ENCODE measurements around the gene SV2B. TPM values are rescaled to one million over a fixed set of nuclear protein-coding genes. Genes with fewer than 3 reads are reported as not detected.

SV2B gene
- total RNA-seq, 2 experiments from 2014 or later = not detected

DNA sequence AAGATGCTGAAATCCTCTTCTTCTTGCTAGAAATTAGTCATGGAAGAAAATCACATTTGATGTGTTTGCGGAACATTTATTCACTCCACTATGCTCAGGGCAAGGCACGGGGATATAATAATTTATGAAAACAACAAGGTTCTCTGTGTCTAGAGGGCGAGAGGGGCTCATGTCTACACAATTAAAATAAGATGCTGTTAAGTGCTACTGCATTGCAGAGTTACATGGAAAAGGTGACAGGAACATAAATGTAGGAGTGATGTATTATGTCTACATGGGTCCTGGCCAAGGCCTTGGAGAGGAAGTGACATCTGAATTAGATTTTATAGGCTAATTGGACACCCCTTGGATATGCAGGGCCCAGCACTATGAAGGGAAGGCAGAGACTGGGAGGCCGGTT is 96.1 kb downstream of the SV2B start:
- H3K4me1 Mint-ChIP-seq = no peaks in the 10 kb centered on the region
- no peak overlapping the region for H3K4me3 Mint-ChIP-seq
- no peak overlapping the region for H3K27ac Mint-ChIP-seq
- H3K9me3 Mint-ChIP-seq (ENCODE audit: low read depth) = no peaks in the 10 kb centered on the region
- H3K27me3 Mint-ChIP-seq = peaks cover 23% of the 10 kb centered on the region
- CTCF ChIA-PET = no interaction called here
- no peaks in the 10 kb centered on the region for H3K36me3 Mint-ChIP-seq
- no peak for DNase-seq
- no peak for ATAC-seq

DNA sequence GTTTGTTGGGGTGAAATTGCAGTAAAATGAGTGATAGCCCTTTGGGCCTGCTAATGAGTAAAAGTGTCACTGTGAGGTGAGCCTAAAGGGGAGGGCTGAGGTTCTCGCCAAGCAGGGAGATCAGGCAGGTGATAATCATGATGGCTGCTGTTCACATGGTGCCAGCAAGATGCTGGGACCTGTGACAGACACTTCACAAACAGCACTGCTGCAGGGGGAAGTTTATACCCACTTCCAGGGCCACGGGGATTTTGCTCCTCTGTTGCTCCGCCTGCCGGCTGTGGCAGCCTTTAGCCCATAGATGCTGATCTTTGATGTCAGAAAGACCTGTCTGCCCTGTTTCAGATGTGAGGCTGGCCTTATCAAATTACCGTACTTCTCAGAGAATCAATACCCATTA is 96.7 kb downstream of the SV2B start:
- no peaks in the 10 kb centered on the region for H3K9me3 Mint-ChIP-seq (ENCODE audit: low read depth)
- H3K27me3 Mint-ChIP-seq = peaks cover 18% of the 10 kb centered on the region
- no peaks in the 10 kb centered on the region for H3K36me3 Mint-ChIP-seq
- CTCF ChIA-PET = no interaction called here
- no peaks in the 10 kb centered on the region for H3K4me1 Mint-ChIP-seq
- no peak for DNase-seq
- no peak for ATAC-seq
- H3K4me3 Mint-ChIP-seq = no peak overlapping the region
- H3K27ac Mint-ChIP-seq = no peak overlapping the region

DNA sequence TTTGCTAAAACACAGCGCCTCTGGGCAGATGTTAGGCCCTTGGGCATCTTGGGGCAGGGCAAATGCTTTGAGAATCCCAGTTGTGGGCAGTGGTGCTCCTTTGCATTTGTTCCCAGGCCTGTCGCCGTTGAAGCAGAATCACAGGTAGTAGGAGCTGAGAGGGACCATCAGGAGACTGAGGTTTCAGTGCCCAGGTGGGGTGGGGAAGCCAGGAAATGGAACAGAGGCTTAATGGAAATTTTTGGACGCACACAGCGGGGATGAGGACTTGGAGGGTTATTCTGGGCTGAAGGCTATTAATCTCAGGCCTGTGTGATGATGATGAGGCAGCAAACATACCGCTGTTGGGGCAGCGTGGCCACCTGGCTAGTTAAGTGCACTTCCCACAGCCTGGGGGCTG is 99.5 kb downstream of the SV2B start:
- CTCF ChIA-PET = no interaction called here
- Mint-ChIP-seq H3K4me1 (no peaks in the 10 kb centered on the region), H3K4me3 (no peak overlapping the region), H3K36me3 (no peaks in the 10 kb centered on the region), H3K9me3 (ENCODE audit: low read depth) (no peaks in the 10 kb centered on the region), H3K27me3 (peaks cover 8% of the 10 kb centered on the region), H3K27ac (no peak overlapping the region)
- DNase-seq (no peak), ATAC-seq (no peak)

DNA sequence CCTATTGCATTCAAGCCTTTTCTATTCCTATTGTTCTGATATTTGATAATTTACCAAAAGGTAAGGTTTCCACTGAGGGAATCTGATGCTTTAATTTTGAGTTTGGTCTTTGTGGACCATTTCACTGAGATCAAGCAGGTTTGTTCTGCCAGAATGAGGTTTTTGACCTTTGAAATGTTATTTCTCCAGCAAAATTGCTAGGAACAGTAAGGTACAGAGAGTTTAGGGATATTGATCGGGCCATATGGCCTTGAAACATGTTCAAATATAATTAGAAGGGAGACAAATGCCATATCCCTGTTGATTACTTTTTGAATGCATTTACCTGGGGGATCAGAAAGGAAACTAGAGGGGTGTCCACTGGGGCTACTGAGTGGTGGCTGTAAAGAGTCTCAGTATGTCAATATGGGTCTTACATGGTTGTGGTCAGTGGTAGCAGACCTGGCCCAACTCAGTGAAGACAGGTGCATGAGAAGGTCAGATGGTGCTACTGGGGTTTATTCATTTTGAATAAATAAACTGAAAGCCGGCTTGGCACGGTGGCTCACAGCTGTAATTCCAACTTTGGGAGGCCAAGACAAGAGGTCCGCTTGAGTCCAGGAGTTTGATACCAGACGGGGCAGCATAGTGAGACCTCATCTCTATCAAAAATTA is 100.2 kb downstream of the SV2B start:
- CTCF ChIA-PET = interaction anchor here (0.8 kb wide), 1 partner anchor 56 kb away, joined by 3 read pairs; no protein-coding TSS in a partner anchor
- H3K4me1 Mint-ChIP-seq = no peaks in the 10 kb centered on the region
- peaks cover 9% of the 10 kb centered on the region for H3K27me3 Mint-ChIP-seq
- no peak overlapping the region for H3K27ac Mint-ChIP-seq
- H3K4me3 Mint-ChIP-seq = no peak overlapping the region
- H3K36me3 Mint-ChIP-seq = no peaks in the 10 kb centered on the region
- no peaks in the 10 kb centered on the region for H3K9me3 Mint-ChIP-seq (ENCODE audit: low read depth)
- ATAC-seq (no peak), DNase-seq (no peak)

DNA sequence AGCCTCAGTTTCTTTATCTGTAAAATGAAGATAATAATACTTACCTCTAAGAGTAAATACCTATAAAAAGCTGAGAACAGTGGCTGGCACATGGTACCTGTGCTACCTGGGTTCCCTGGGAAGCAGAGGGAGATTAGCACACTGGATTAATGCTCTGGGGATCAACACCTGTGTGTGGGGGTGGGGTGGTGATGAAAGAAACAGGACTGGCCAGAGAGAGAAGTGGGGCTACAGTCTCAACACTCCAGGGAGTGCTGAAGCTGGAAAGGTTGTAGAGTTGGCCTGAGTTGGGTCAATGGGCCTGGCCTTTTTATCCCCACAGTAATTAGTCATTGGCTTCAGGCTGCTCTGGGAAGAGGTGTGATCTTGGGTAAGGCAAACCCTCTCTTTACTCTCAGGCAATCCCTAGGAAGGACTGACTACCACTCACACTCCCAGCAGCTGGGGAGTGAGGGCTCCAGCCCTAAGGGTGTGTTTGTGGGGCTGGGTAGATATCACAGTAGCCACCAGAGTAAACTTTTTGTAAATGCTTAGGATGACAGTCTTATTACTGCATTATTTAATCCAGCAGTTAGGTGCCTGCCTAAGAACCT is 102.5 kb downstream of the SV2B start:
- DNase-seq = no peak
- H3K9me3 Mint-ChIP-seq (ENCODE audit: low read depth) = no peaks in the 10 kb centered on the region
- CTCF ChIA-PET = interaction anchor here (1.6 kb wide), 1 partner anchor 70 kb away, joined by 3 read pairs; no protein-coding TSS in a partner anchor

DNA sequence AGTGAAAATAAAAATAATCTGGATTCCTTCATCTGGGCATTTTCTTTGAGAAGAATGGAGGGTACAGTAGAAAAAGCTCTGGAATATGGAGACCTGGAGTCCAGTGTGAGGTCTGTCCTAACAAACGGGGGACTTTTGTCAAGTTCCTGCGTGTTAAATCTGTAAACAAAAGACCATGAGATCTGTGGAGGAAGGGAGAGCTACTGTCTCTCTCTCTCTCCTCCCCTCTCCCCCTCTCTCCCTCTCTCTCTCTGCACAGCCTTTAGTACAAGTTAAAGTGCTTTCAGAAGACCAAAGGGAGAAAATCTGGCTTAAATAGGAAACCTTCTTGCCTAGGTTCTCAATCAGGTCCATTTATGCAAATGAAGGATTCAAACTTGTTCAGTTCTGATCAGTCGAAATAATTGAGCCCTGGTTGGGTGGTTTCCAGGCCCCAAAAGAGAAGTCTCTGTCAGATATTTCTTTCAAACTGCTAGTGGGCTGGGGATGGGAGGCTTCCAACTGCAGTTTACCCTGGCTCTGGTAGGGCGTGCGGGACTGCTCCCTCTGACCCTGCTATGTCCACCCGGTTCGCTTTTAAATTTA is 103.7 kb downstream of the SV2B start:
- CTCF ChIA-PET = no interaction called here
- Mint-ChIP-seq H3K27me3 (peaks cover 32% of the 10 kb centered on the region), H3K27ac (no peak overlapping the region), H3K4me1 (no peaks in the 10 kb centered on the region), H3K9me3 (ENCODE audit: low read depth) (no peaks in the 10 kb centered on the region), H3K4me3 (no peak overlapping the region), H3K36me3 (no peaks in the 10 kb centered on the region)
- ATAC-seq = no peak
- no peak for DNase-seq

More for the DNA sequence above, 102.5 kb downstream of the SV2B start:
- no peak overlapping the region for H3K27ac Mint-ChIP-seq
- no peak for ATAC-seq
- H3K4me3 Mint-ChIP-seq = no peak overlapping the region
- H3K36me3 Mint-ChIP-seq = no peaks in the 10 kb centered on the region
- no peaks in the 10 kb centered on the region for H3K4me1 Mint-ChIP-seq
- H3K27me3 Mint-ChIP-seq = peaks cover 24% of the 10 kb centered on the region

DNA sequence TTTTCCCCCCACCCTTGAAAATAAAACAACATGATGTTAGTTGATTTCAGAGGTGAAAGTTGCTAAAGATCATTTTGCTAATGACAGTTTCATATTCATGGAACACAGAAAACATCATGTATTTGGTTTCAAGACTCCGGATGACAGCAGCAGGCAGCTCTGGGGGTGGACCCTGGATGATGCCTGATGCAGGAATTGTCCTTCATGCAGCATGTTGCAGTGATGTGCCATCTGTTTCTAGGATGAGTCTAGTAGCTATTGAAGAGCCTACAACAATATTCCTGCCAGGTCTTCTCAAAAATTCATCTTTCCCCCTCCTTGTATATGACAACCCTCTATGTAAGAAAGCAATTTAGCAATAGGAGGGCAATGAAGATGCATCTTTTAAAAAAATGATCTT is 108.3 kb downstream of the SV2B start:
- no peaks in the 10 kb centered on the region for H3K4me1 Mint-ChIP-seq
- H3K9me3 Mint-ChIP-seq (ENCODE audit: low read depth) = no peaks in the 10 kb centered on the region
- CTCF ChIA-PET = no interaction called here
- ATAC-seq (no peak), DNase-seq (no peak)
- H3K4me3 Mint-ChIP-seq = no peak overlapping the region
- H3K27ac Mint-ChIP-seq = no peak overlapping the region
- peaks cover 43% of the 10 kb centered on the region for H3K27me3 Mint-ChIP-seq
- no peaks in the 10 kb centered on the region for H3K36me3 Mint-ChIP-seq

DNA sequence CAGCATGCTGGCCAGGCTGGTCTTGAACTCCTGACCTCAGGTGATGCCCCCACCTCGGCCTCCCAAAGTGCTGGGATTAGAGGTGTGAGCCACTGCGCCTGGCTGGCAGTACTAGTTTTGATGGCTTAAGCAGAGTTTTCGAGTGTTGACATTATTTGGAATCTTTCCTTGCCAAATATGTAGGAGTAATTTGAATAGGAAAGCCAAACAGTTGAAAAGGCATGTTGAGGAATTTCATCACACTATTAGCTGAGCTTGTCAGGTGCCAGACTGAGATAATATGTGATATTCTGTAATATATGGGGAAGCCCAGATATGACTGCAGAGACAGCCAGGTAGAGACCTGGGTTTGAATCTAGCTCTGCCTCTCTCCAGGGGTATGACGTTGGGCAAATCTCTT is 109.3 kb downstream of the SV2B start:
- no peak overlapping the region for H3K4me3 Mint-ChIP-seq
- H3K4me1 Mint-ChIP-seq = no peaks in the 10 kb centered on the region
- H3K27me3 Mint-ChIP-seq = peaks cover 42% of the 10 kb centered on the region
- DNase-seq = no peak
- ATAC-seq = no peak
- no peaks in the 10 kb centered on the region for H3K36me3 Mint-ChIP-seq
- H3K27ac Mint-ChIP-seq = no peak overlapping the region
- CTCF ChIA-PET = no interaction called here
- H3K9me3 Mint-ChIP-seq (ENCODE audit: low read depth) = no peaks in the 10 kb centered on the region

DNA sequence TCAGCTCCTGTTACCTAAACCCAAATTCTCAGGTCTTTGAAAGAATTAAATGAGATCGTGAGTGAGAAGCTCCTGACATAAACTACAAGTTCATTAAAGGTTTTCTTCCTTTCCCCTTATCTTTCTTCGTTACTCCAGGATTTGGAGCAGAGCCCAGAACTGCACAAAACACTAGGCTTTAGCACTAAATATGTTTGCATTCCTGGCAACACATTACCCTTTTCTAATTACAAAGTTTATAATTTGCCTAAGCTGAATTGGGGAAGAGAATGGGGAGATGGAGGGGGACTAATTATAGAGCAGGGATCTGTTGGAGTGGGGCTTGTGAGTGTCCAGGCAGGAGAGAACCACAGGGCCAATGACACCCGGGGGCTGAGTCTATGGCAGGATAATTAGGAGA is 109.7 kb downstream of the SV2B start:
- no peak for ATAC-seq
- no peaks in the 10 kb centered on the region for H3K9me3 Mint-ChIP-seq (ENCODE audit: low read depth)
- CTCF ChIA-PET = no interaction called here
- H3K4me3 Mint-ChIP-seq = no peak overlapping the region
- peaks cover 44% of the 10 kb centered on the region for H3K27me3 Mint-ChIP-seq
- H3K36me3 Mint-ChIP-seq = no peaks in the 10 kb centered on the region
- no peak overlapping the region for H3K27ac Mint-ChIP-seq
- DNase-seq = no peak
- H3K4me1 Mint-ChIP-seq = no peaks in the 10 kb centered on the region

DNA sequence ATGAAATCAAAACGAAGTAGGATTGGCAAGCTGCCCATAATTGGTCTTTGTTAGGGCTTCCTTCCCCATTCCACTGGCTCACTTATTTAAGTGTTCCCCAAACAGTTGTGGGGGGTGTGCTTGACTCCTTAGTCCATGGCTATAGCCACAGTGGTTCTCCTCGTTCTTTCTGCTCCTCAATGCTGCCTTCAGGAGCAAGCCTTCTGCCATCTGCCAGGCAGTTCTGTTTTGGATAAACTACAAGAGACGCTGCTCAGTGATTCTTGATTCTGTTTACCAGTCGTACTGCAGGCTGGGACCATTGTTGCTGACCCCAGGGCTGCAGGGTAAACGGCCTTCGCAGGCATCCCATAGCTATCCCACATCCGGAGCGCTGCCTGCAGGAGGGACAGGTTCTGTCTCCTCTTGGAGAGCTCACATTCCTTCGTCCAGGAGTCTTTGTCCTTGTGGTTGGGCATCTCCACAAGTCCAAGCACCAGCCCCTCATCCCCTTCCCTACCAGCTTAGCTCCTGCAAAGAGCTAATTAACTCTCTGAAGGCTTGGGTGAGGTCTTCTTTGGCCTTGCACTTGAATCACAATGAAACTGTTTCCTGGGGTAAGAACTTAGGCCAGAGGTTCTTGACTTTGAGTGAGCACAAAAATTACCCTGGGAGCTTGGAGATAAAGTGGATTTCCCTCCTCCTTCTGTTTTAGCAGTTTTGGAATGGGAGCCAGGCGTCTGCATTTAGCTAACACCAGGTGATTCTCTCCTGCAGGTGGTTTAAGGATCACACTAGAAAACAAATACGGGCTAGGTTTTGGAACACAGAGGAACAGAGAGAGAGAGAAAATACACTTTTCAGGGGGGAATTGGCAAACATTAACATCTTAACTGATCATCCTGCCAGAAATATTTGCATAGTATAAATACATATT is 114.9 kb downstream of the SV2B start:
- no peak for ATAC-seq
- CTCF ChIA-PET = interaction anchor here (0.7 kb wide), 1 partner anchor 32 kb away, joined by 3 read pairs; no protein-coding TSS in a partner anchor
- H3K27me3 Mint-ChIP-seq = peaks cover 40% of the 10 kb centered on the region

DNA sequence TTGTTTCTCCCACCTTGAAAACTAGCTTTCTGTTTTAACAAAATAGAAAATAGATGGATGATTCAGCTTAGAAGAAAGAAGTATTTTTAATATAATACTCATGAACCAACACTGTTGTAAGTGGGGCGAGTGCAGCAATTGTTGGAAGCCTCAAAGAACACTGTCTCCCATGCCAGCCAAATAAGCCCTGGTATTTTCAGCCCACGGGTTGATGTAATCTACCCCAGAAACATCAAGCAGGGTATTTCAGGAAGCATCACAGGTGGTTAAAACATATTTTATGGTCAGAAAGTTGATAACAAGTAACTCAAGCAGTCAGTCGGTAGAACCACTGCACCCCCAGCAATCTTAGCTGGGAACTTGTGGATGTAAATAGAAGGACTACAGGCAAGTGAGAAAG is 115.9 kb downstream of the SV2B start:
- ATAC-seq (no peak), DNase-seq (no peak)
- Mint-ChIP-seq H3K27me3 (peaks cover 33% of the 10 kb centered on the region), H3K36me3 (no peaks in the 10 kb centered on the region), H3K27ac (no peak overlapping the region), H3K4me3 (no peak overlapping the region), H3K9me3 (ENCODE audit: low read depth) (no peaks in the 10 kb centered on the region), H3K4me1 (no peaks in the 10 kb centered on the region)
- CTCF ChIA-PET = interaction anchor here (0.7 kb wide), 1 partner anchor 31 kb away, joined by 3 read pairs; no protein-coding TSS in a partner anchor

More for the DNA sequence above, 114.9 kb downstream of the SV2B start:
- no peaks in the 10 kb centered on the region for H3K9me3 Mint-ChIP-seq (ENCODE audit: low read depth)
- H3K27ac Mint-ChIP-seq = no peak overlapping the region
- H3K36me3 Mint-ChIP-seq = no peaks in the 10 kb centered on the region
- DNase-seq = no peak
- H3K4me1 Mint-ChIP-seq = no peaks in the 10 kb centered on the region
- no peak overlapping the region for H3K4me3 Mint-ChIP-seq

DNA sequence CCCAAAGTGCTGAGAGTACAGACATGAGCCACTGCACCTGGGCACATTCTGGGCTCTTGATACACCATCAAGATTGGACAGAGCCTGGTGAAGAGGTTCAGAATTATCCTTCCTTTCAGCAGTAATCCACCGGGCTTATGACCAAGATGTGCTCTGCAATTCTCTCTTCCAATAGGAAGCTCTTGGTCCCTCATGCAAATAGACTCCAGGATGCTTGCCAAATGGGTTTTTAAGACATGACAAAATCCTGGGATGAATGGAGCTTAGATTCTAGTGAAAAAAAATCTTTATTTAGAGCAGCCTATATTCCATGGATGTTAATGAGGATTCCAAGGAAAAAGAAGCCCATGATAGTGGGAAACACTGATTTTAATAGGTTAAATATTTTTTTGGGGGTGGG is 119.1 kb downstream of the SV2B start:
- ATAC-seq (no peak), DNase-seq (no peak)
- peaks cover 32% of the 10 kb centered on the region for H3K27me3 Mint-ChIP-seq
- no peak overlapping the region for H3K4me3 Mint-ChIP-seq
- no peaks in the 10 kb centered on the region for H3K4me1 Mint-ChIP-seq
- H3K36me3 Mint-ChIP-seq = no peaks in the 10 kb centered on the region
- CTCF ChIA-PET = interaction anchor here (1.2 to 1.3 kb wide), 2 partner anchors 53 to 163 kb away, joined by 3 to 4 read pairs; no protein-coding TSS in a partner anchor
- H3K9me3 Mint-ChIP-seq (ENCODE audit: low read depth) = no peaks in the 10 kb centered on the region
- H3K27ac Mint-ChIP-seq = no peak overlapping the region

DNA sequence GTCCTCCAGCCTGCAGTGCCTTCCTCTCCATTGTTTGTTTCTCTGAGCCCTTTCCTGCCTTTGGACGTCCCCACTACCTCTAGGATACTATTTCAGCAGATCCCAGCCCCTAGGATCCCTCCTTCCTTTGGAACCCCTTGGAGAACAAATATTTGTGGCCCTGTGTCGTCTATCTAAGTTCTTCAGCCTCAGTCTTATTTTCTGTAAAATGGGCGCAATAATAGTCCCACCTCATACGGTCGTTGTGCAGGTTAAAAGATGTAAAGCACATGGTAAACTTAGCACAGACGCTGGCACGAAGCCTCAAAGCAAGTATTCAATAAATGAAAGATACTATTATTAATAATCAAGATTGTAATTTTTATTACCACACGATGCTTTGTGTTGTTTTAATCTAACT is 122.0 kb downstream of the SV2B start:
- no peak for ATAC-seq
- CTCF ChIA-PET = no interaction called here
- Mint-ChIP-seq H3K36me3 (no peaks in the 10 kb centered on the region), H3K4me3 (no peak overlapping the region), H3K4me1 (no peaks in the 10 kb centered on the region), H3K27me3 (peaks cover 25% of the 10 kb centered on the region), H3K27ac (no peak overlapping the region), H3K9me3 (ENCODE audit: low read depth) (no peaks in the 10 kb centered on the region)
- no peak for DNase-seq
